ENCODE measurements around the gene PAEP.

DNA sequence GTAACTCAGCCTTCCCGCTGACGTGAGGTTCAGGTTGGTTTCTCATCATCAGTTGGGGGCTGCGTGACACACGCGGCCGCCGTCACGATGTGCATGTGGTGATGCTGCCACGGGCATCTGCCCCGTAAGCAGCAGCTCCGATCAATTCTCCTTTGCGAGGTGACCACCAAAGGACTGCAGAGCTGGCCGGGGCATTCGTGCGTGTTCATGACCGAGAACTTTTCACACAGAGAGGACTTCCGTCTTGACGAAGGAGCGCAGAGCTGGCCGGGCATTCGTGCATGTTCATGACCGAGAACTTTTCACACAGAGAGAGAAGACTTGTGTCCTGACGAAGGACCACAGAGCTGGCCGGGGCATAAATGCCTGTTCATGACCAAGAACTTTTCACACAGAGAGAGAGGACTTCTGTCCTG, 44.1 kb upstream of the PAEP start:
- no peak for TF ChIP-seq EZH2 (IDR thresholded peaks at IDR 0.05; ENCODE audit: insufficient read depth, low read length)
- TF ChIP-seq, protein P1, sequence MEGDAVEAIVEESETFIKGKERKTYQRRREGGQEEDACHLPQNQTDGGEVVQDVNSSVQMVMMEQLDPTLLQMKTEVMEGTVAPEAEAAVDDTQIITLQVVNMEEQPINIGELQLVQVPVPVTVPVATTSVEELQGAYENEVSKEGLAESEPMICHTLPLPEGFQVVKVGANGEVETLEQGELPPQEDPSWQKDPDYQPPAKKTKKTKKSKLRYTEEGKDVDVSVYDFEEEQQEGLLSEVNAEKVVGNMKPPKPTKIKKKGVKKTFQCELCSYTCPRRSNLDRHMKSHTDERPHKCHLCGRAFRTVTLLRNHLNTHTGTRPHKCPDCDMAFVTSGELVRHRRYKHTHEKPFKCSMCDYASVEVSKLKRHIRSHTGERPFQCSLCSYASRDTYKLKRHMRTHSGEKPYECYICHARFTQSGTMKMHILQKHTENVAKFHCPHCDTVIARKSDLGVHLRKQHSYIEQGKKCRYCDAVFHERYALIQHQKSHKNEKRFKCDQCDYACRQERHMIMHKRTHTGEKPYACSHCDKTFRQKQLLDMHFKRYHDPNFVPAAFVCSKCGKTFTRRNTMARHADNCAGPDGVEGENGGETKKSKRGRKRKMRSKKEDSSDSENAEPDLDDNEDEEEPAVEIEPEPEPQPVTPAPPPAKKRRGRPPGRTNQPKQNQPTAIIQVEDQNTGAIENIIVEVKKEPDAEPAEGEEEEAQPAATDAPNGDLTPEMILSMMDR (IDR thresholded peaks at IDR 0.05; ENCODE audit: insufficient read depth, low read depth, low read length), result no peak

Data from astrocyte (in vitro differentiated cells and primary cell).